HL-60 (cell line): ENCODE results near the gene MED15.

Source experiments
- DNase-seq, 2 experiments: peaks; one replicate each; pipeline ENCODE4 v3.0.0-alpha.2; 2010 to 2020; ENCODE audit warnings: low read depth in 1 of 2, low spot score in 1 of 2
- H3K27ac ChIP-seq: fragments of 250-450 bp; sonication (Bioruptor Pico); replicated peaks from 2 replicates; pipeline ENCODE4 v1.5.1; 2020; ENCODE audit warnings: mild to moderate bottlenecking, moderate library complexity
- H3K27me3 ChIP-seq: fragments of 250-450 bp; sonication (Bioruptor Pico); 2 replicates; pipeline ENCODE4 v1.5.1; 2021; ENCODE audit warnings: mild to moderate bottlenecking, moderate library complexity; ENCODE audit not compliant: insufficient read depth, poor library complexity, severe bottlenecking
- H3K4me3 ChIP-seq: replicated peaks from 2 replicates; pipeline ENCODE4 v1.5.1; 2011; ENCODE audit warnings: mild to moderate bottlenecking, control low read depth, low read length; ENCODE audit not compliant: insufficient read depth
- GABPA ChIP-seq: IDR thresholded peaks from 2 replicates; pipeline ENCODE4 v1.6.1; 2012; ENCODE audit warnings: low read depth
- POLR2AphosphoS5 ChIP-seq: IDR thresholded peaks from 2 replicates; pipeline ENCODE4 v1.6.1; 2012; ENCODE audit warnings: low read depth
- SPI1 ChIP-seq: IDR thresholded peaks from 2 replicates; pipeline ENCODE4 v1.6.1; 2012; ENCODE audit warnings: low read depth, mild to moderate bottlenecking, borderline replicate concordance
- TF ChIP-seq, protein P1 (sequence below): IDR thresholded peaks from 2 replicates; pipeline ENCODE4 v1.6.1; 2012; ENCODE audit warnings: low read depth; ENCODE audit not compliant: insufficient replicate concordance
- TF ChIP-seq, protein P2 (sequence below): IDR thresholded peaks from one replicate; pipeline ENCODE4 v1.5.1; 2011; ENCODE audit warnings: low read length, control low read depth, inconsistent platforms; ENCODE audit not compliant: insufficient read depth

The MED15 gene

GRCh38 chr22:20559174-20559760, 51.9 kb downstream of the MED15 start:
- Histone ChIP-seq H3K4me3 (no peak overlapping the region), H3K27me3 (no peaks in the 10 kb centered on the region), H3K27ac (no peak overlapping the region)
- TF ChIP-seq GABPA (no peak), POLR2AphosphoS5 (no peak), SPI1 (no peak)
- TF ChIP-seq, protein P1, sequence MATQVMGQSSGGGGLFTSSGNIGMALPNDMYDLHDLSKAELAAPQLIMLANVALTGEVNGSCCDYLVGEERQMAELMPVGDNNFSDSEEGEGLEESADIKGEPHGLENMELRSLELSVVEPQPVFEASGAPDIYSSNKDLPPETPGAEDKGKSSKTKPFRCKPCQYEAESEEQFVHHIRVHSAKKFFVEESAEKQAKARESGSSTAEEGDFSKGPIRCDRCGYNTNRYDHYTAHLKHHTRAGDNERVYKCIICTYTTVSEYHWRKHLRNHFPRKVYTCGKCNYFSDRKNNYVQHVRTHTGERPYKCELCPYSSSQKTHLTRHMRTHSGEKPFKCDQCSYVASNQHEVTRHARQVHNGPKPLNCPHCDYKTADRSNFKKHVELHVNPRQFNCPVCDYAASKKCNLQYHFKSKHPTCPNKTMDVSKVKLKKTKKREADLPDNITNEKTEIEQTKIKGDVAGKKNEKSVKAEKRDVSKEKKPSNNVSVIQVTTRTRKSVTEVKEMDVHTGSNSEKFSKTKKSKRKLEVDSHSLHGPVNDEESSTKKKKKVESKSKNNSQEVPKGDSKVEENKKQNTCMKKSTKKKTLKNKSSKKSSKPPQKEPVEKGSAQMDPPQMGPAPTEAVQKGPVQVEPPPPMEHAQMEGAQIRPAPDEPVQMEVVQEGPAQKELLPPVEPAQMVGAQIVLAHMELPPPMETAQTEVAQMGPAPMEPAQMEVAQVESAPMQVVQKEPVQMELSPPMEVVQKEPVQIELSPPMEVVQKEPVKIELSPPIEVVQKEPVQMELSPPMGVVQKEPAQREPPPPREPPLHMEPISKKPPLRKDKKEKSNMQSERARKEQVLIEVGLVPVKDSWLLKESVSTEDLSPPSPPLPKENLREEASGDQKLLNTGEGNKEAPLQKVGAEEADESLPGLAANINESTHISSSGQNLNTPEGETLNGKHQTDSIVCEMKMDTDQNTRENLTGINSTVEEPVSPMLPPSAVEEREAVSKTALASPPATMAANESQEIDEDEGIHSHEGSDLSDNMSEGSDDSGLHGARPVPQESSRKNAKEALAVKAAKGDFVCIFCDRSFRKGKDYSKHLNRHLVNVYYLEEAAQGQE, result no peak
- TF ChIP-seq, protein P2, sequence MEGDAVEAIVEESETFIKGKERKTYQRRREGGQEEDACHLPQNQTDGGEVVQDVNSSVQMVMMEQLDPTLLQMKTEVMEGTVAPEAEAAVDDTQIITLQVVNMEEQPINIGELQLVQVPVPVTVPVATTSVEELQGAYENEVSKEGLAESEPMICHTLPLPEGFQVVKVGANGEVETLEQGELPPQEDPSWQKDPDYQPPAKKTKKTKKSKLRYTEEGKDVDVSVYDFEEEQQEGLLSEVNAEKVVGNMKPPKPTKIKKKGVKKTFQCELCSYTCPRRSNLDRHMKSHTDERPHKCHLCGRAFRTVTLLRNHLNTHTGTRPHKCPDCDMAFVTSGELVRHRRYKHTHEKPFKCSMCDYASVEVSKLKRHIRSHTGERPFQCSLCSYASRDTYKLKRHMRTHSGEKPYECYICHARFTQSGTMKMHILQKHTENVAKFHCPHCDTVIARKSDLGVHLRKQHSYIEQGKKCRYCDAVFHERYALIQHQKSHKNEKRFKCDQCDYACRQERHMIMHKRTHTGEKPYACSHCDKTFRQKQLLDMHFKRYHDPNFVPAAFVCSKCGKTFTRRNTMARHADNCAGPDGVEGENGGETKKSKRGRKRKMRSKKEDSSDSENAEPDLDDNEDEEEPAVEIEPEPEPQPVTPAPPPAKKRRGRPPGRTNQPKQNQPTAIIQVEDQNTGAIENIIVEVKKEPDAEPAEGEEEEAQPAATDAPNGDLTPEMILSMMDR, result no peak
- no peak for DNase-seq

DNA sequence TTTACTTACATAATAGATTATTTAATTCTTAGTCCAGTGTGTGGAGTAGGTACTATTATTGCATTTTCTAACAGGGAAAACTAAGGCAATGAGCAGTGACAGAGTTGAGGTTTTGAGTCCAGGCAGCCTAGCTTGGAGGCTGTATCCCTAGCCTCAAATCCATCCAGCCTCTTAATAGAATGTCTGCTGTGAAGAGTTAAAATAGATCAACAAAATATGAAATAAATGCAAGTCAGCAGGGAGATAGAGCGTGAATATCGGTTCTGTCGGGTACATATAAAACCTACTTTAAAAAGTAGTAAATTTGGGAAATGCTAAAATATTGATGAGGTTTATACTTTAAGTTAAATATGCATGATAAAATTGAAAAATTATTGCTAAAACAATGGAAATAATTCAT, 53.3 kb downstream of the MED15 start:
- TF ChIP-seq GABPA (no peak), POLR2AphosphoS5 (no peak), SPI1 (no peak)
- TF ChIP-seq, protein P1, result no peak
- TF ChIP-seq, protein P2, result no peak
- Histone ChIP-seq H3K4me3 (no peak overlapping the region), H3K27me3 (no peaks in the 10 kb centered on the region), H3K27ac (no peak overlapping the region)
- no peak for DNase-seq

GRCh38 chr22:20561882-20562281, 54.5 kb downstream of the MED15 start:
- no peak overlapping the region for H3K4me3 ChIP-seq
- H3K27me3 ChIP-seq, result no peaks in the 10 kb centered on the region
- H3K27ac ChIP-seq, result no peak overlapping the region
- no peak for DNase-seq
- TF ChIP-seq, protein P2, result no peak
- TF ChIP-seq, protein P1, result no peak
- TF ChIP-seq GABPA (no peak), SPI1 (no peak), POLR2AphosphoS5 (no peak)
